Measurements from ENCODE around the gene MBP. TPM values are rescaled to one million over a fixed set of nuclear protein-coding genes. Genes with fewer than 3 reads are reported as not detected.

MBP gene
- total RNA-seq, 2 experiments from 2014 or later: 86.5 to 87.0 TPM

DNA sequence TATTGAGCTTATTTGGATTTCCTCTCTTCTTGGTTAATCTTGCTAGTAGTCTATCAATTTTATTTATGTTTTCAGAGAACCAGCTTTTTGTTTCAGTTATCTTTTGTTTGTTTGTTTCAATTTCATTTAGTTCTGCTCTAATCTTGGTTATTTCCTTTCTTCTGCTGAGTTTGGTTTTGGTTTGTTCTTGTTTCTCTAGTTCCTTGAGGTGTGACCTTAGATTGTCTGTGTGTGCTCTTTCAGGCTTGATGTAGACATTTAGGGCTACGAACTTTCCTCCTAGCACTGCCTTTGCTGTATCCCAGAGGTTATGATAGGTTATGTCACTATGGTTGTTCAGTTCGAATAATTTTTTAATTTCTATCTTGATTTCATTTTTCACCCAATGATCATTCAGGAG, 168.6 kb downstream of the MBP start:
- ATAC-seq (no peak), DNase-seq (no peak)
- no peaks in the 10 kb centered on the region for H3K27me3 Mint-ChIP-seq (ENCODE audit: low read depth)
- H3K4me1 Mint-ChIP-seq (ENCODE audit: low read depth): peaks cover 27% of the 10 kb centered on the region
- no peaks in the 10 kb centered on the region for H3K9me3 Mint-ChIP-seq (ENCODE audit: insufficient read depth)
- ChIA-PET POLR2A (no interaction called here), CTCF (interaction anchor here (0.6 to 4.1 kb wide), 6 partner anchors 19 to 162 kb away, joined by 3 to 14 read pairs (median 6); no protein-coding TSS in a partner anchor)
- H3K36me3 Mint-ChIP-seq (ENCODE audit: low read depth): peaks cover 57% of the 10 kb centered on the region
- no peak overlapping the region for H3K4me3 Mint-ChIP-seq
- H3K27ac Mint-ChIP-seq: peak overlapping the region; percentile 39

DNA sequence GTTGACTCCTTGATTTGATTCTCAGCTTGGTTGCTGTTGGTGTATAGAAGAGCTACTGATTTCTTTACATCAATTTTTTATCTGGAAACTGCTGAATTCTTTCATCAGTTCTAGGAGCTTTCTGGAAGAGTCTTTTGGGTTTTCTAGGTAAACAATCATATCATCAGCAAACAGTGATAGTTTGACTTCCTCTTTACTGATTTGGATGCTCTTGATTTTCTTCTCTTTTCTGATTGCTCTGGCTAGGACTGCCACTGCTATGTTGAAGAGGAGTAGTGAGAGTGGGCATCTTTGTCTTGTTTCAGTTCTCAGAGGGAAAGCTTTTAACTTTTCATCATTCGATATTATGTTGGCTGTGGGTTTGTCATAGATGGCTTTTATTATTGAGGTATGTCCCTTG, 169.7 kb downstream of the MBP start:
- Mint-ChIP-seq H3K4me1 (ENCODE audit: low read depth) (peaks cover 27% of the 10 kb centered on the region), H3K4me3 (no peak overlapping the region), H3K9me3 (ENCODE audit: insufficient read depth) (no peaks in the 10 kb centered on the region), H3K36me3 (ENCODE audit: low read depth) (peaks cover 57% of the 10 kb centered on the region), H3K27me3 (ENCODE audit: low read depth) (no peaks in the 10 kb centered on the region), H3K27ac (peak overlapping the region; percentile 18)
- POLR2A ChIA-PET: no interaction called here
- DNase-seq (no peak), ATAC-seq (no peak)
- CTCF ChIA-PET: interaction anchor here (1.2 to 4.1 kb wide), 4 partner anchors 21 to 161 kb away, joined by 3 to 14 read pairs (median 7); no protein-coding TSS in a partner anchor

DNA sequence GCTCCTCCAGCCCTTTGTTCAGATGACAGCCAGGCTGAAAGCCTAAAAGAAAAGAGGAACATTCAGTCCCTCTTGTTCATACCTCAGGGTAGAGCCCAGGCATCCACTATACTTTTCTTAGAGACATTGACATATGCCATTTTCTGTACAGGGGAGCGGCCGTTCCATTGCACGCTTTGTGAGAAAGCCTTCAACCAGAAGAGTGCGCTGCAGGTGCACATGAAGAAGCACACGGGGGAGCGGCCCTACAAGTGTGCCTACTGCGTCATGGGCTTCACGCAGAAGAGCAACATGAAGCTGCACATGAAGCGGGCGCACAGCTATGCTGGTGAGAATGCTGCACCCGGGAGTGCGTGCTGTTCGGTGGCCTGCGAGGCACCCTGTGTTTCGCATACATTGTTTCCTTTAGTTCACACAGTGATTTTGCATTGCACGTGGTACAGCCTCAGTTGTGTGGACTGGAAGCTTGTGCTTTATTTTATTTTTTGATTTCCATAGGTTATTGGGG, 172.0 kb downstream of the MBP start:
- no peak overlapping the region for H3K27ac Mint-ChIP-seq
- ChIA-PET POLR2A (interaction anchor here (1.1 kb wide), 1 partner anchor 23 kb away, joined by 3 read pairs; no protein-coding TSS in a partner anchor), CTCF (no interaction called here)
- peaks cover 72% of the 10 kb centered on the region for H3K36me3 Mint-ChIP-seq (ENCODE audit: low read depth)
- DNase-seq (no peak), ATAC-seq (no peak)
- peaks cover 30% of the 10 kb centered on the region for H3K4me1 Mint-ChIP-seq (ENCODE audit: low read depth)
- no peaks in the 10 kb centered on the region for H3K9me3 Mint-ChIP-seq (ENCODE audit: insufficient read depth)
- H3K4me3 Mint-ChIP-seq: no peak overlapping the region
- H3K27me3 Mint-ChIP-seq (ENCODE audit: low read depth): no peaks in the 10 kb centered on the region

DNA sequence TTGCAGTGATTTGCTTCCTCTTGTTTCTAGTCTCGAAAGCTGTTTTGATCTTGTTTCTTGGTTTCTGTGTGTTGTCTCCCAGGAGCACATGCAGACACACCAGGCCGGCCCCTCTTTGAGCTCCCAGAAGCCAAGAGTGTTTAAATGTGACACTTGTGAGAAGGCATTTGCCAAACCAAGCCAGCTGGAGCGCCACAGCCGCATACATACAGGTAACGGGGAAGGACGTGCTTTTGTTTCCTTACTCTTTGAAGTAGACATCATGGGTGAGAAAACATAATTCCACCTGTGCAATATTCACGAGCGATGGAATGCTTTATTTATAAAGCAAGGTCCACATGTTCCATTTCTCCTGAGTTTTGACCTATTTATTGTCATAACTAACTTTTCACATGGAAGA, 173.0 kb downstream of the MBP start:
- H3K4me3 Mint-ChIP-seq: no peak overlapping the region
- DNase-seq: no peak
- H3K4me1 Mint-ChIP-seq (ENCODE audit: low read depth): peaks cover 24% of the 10 kb centered on the region
- ChIA-PET POLR2A (no interaction called here), CTCF (interaction anchor here (1.2 to 1.4 kb wide), 2 partner anchors 23 to 37 kb away, joined by 3 to 4 read pairs; no protein-coding TSS in a partner anchor)
- no peak for ATAC-seq
- no peak overlapping the region for H3K27ac Mint-ChIP-seq
- no peaks in the 10 kb centered on the region for H3K27me3 Mint-ChIP-seq (ENCODE audit: low read depth)
- H3K9me3 Mint-ChIP-seq (ENCODE audit: insufficient read depth): no peaks in the 10 kb centered on the region
- H3K36me3 Mint-ChIP-seq (ENCODE audit: low read depth): peaks cover 62% of the 10 kb centered on the region

DNA sequence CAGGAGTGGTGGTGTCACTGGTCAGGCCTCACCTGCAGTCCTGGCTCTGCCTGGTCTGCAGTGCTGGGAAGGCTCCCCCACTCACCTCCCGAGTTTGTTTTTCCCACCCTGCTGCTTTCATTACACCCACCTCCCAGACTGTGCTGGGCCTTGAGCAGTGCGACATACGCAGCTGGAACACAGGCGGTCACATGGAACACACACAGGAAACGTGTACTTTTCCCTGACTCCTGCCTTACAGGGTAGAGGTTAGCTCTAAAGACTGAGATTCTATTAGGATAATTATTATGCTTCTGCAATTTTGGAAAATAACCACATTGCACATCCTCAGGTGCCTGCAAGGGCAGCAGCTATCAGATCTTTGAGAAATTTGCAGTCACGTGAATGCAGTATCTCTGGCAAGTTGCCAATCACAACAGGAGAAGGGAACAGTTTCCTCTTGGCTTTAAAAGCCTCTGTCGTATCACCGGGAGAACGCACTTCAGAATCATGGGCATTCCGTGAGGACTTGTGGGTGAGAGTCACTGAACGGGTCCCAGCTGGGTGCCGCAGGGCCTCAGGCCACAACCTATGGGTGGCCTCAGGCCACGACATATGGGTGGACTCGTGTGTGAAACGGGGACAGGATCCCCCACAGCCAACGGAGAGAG, 173.8 kb downstream of the MBP start:
- Mint-ChIP-seq H3K4me1 (ENCODE audit: low read depth) (peaks cover 16% of the 10 kb centered on the region), H3K9me3 (ENCODE audit: insufficient read depth) (no peaks in the 10 kb centered on the region), H3K27me3 (ENCODE audit: low read depth) (no peaks in the 10 kb centered on the region), H3K4me3 (no peak overlapping the region), H3K36me3 (ENCODE audit: low read depth) (peaks cover 58% of the 10 kb centered on the region), H3K27ac (no peak overlapping the region)
- DNase-seq (no peak), ATAC-seq (no peak)
- CTCF ChIA-PET: interaction anchor here (1.1 to 1.4 kb wide), 3 partner anchors 24 to 42 kb away, joined by 3 to 4 read pairs (median 3); no protein-coding TSS in a partner anchor
- POLR2A ChIA-PET: no interaction called here

DNA sequence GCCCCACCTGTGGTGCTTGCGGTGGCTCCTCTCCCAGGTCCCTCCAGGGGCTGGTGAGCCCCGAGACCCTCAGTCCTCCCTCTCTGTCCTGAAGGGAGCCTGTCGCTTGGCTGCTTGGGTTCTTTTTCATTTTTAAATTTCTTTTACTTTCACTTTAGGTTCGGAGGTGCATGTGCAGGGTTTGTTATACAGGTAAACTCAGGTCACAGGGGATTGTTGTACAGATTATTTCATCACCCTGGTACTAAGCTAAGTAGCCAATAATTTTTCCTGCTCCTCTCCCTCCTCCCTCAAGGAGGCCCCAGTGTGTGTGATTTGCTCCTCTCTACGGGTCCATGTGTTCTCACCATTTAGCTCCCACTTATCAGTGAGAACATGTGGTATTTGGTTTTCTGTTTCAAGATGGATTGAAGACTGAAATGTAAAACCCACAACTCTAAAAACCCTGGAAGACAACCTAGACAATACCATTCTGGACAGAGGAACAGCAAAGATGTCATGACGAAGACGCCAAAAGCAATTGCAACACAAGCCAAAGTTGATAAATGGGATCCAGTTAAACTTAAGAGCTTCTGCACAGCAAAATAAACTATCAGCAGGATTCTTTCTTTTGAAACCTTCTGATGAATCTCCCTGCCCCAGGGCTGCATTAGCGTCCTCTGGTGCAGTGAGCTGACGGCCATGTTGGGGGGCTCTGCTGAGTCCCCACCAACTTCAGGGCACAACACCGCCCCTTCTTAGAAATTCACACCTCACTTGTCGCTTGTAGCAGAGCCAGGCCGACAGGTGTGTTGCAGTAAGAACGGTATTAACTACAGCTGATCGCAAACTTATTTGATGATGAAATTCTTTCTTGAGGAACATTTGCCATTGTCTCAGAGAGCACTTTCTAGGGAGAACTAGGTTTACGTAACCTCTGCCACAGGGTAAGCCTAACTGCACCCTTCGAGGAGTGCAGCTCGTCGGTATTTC, 174.9 kb downstream of the MBP start:
- Mint-ChIP-seq H3K27ac (peak overlapping the region; percentile 26), H3K9me3 (ENCODE audit: insufficient read depth) (no peaks in the 10 kb centered on the region), H3K27me3 (ENCODE audit: low read depth) (no peaks in the 10 kb centered on the region), H3K36me3 (ENCODE audit: low read depth) (peaks cover 51% of the 10 kb centered on the region), H3K4me3 (no peak overlapping the region), H3K4me1 (ENCODE audit: low read depth) (peaks cover 5% of the 10 kb centered on the region)
- ChIA-PET POLR2A (no interaction called here), CTCF (interaction anchor here (1.1 kb wide), 2 partner anchors 26 to 43 kb away, joined by 3 read pairs; no protein-coding TSS in a partner anchor)
- ATAC-seq (no peak), DNase-seq (no peak)

DNA sequence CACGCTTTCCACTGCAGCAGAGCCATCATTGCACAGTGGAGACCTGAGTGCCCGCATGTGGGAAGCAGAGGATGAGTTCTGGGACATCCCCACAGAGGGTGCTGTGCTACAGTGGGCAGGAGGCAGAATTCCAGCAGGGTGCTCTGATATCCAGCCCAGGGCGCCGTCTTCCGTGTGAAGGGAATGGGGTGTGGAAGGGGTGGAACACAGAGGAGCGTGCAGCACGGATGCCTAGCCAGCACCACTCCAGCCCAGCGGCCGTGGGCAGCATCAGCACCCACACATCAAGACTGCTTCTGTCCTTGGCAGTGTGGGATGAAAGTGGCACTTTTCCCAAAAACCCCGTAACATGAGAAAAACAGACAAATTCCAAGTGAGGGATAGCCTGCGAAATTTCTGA, 175.9 kb downstream of the MBP start:
- ChIA-PET CTCF (no interaction called here), POLR2A (no interaction called here)
- Mint-ChIP-seq H3K9me3 (ENCODE audit: insufficient read depth) (no peaks in the 10 kb centered on the region), H3K4me1 (ENCODE audit: low read depth) (peaks cover 5% of the 10 kb centered on the region), H3K27ac (peak overlapping the region; percentile 68), H3K36me3 (ENCODE audit: low read depth) (peaks cover 45% of the 10 kb centered on the region), H3K4me3 (no peak overlapping the region), H3K27me3 (ENCODE audit: low read depth) (no peaks in the 10 kb centered on the region)
- ATAC-seq (no peak), DNase-seq (no peak)

DNA sequence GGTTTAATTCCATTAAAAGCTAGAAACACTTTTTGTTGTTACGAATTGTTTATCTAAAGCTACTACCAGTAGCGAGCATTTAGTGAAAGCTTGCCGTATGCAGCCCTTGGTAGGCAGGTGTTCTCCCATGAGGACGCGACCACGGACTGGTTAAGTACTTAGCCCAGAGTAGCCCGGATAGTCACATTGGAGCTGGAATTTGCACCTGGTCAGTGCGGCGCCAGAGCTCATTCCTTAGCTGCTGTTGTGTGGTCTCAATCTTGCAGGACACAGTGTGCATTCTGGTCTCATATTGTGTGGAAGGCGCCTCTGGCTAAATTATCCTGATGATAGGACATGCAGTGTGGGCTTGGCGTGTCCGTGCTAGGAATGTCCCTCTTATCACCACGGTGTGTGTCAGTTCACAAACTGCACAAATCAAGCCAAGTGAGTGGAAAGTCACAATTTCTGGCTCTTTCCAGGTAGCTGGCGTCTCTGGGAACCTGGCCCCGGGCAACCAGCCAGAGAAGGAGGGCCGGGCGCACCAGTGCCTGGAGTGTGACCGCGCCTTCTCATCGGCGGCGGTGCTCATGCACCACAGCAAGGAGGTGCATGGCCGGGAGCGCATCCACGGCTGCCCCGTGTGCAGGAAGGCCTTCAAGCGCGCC, 176.9 kb downstream of the MBP start:
- POLR2A ChIA-PET: no interaction called here
- H3K4me3 Mint-ChIP-seq: no peak overlapping the region
- peaks cover 45% of the 10 kb centered on the region for H3K36me3 Mint-ChIP-seq (ENCODE audit: low read depth)
- no peaks in the 10 kb centered on the region for H3K9me3 Mint-ChIP-seq (ENCODE audit: insufficient read depth)
- H3K27ac Mint-ChIP-seq: no peak overlapping the region
- H3K27me3 Mint-ChIP-seq (ENCODE audit: low read depth): no peaks in the 10 kb centered on the region
- ATAC-seq (no peak), DNase-seq (no peak)
- peaks cover 13% of the 10 kb centered on the region for H3K4me1 Mint-ChIP-seq (ENCODE audit: low read depth)
- CTCF ChIA-PET: no interaction called here

DNA sequence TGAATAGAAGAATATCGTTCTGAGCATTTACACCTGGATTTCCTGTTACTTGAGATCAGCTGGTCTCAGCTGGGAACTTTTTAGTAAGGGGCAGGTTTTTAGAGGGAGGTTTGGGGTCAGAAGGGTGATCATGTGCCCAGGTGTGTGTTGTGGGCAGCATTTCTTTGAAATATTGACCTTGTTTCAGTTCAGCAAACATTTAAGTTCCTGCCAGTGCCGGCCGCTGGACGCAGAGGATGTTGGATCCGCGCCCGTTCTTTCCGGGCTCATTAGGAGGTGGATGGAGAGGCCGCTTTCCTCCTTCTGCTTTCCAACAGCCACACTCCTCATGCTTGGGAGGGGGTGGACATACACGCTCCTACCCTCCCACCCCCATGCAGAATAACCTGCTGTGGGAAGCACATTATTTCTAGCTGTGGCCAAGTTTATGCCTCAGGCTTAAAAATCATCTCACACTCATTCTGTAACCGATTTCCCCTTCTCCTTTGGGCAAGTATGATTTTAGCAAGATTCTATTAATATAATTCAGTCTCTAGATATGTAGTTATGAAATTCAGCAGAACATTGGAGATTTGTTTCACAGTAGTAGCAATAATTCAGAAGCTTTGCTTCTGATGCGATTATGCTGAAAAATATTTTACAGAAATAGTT, 178.9 kb downstream of the MBP start:
- no peaks in the 10 kb centered on the region for H3K9me3 Mint-ChIP-seq (ENCODE audit: insufficient read depth)
- H3K4me3 Mint-ChIP-seq: no peak overlapping the region
- peaks cover 20% of the 10 kb centered on the region for H3K4me1 Mint-ChIP-seq (ENCODE audit: low read depth)
- peaks cover 45% of the 10 kb centered on the region for H3K36me3 Mint-ChIP-seq (ENCODE audit: low read depth)
- ChIA-PET POLR2A (no interaction called here), CTCF (interaction anchor here (1.3 kb wide), 1 partner anchor 29 kb away, joined by 3 read pairs; no protein-coding TSS in a partner anchor)
- no peaks in the 10 kb centered on the region for H3K27me3 Mint-ChIP-seq (ENCODE audit: low read depth)
- no peak overlapping the region for H3K27ac Mint-ChIP-seq
- DNase-seq: no peak
- ATAC-seq: no peak

DNA sequence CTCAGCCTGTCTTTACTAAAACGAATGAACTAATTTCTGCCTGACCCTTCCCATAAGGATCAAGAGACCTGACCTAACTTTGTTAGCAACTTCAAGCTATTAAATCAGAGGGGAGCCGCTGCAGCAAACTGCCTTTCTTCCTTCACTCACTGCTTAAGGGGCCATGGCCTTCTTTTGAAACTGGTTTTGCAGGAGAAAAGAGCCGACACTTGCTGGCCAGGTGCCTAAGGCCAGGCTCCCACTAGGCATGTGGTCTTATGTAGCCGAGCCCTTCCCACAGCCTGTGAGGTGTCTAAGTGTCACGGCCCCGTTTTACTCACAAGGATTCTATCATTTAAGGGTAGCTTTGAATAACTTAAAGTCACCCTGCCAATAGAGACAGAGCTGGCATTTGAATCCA, 179.4 kb downstream of the MBP start:
- H3K36me3 Mint-ChIP-seq (ENCODE audit: low read depth): peaks cover 51% of the 10 kb centered on the region
- no peak for ATAC-seq
- CTCF ChIA-PET: interaction anchor here (1.3 kb wide), 1 partner anchor 30 kb away, joined by 3 read pairs; no protein-coding TSS in a partner anchor
- H3K27me3 Mint-ChIP-seq (ENCODE audit: low read depth): no peaks in the 10 kb centered on the region
- peaks cover 26% of the 10 kb centered on the region for H3K4me1 Mint-ChIP-seq (ENCODE audit: low read depth)
- no peaks in the 10 kb centered on the region for H3K9me3 Mint-ChIP-seq (ENCODE audit: insufficient read depth)
- H3K4me3 Mint-ChIP-seq: no peak overlapping the region
- POLR2A ChIA-PET: no interaction called here
- no peak for DNase-seq
- no peak overlapping the region for H3K27ac Mint-ChIP-seq

DNA sequence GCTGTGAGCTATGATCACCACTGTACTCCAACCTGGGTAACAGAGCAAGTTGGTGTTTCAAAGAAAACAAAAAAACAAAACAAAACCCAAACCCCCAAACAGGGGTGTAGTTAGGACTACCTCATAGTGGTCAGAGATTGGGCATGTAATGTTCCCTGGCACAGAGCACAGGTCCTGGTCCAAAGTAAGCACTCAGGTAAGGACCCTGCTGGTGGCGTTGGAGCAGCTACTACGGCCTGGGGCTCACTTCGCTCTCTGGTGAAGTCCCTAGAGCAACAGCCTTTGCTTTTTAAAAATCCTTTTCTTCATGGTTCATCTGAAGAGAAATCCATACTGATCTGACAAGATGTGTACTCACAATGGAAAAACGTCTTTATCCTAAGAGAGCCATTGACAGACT, 179.8 kb downstream of the MBP start:
- ATAC-seq (no peak), DNase-seq (no peak)
- no peaks in the 10 kb centered on the region for H3K27me3 Mint-ChIP-seq (ENCODE audit: low read depth)
- H3K4me1 Mint-ChIP-seq (ENCODE audit: low read depth): peaks cover 29% of the 10 kb centered on the region
- H3K4me3 Mint-ChIP-seq: no peak overlapping the region
- peaks cover 55% of the 10 kb centered on the region for H3K36me3 Mint-ChIP-seq (ENCODE audit: low read depth)
- no peaks in the 10 kb centered on the region for H3K9me3 Mint-ChIP-seq (ENCODE audit: insufficient read depth)
- POLR2A ChIA-PET: no interaction called here
- H3K27ac Mint-ChIP-seq: no peak overlapping the region
- CTCF ChIA-PET: interaction anchor here (1.3 kb wide), 1 partner anchor 30 kb away, joined by 3 read pairs; no protein-coding TSS in a partner anchor
